Measurements from ENCODE around the gene PRPF8. TPM values are rescaled to one million over a fixed set of nuclear protein-coding genes. Genes with fewer than 3 reads are reported as not detected.

Gene PRPF8
- total RNA-seq, 2 donors from 2014 or later: 298 to 375 TPM

DNA sequence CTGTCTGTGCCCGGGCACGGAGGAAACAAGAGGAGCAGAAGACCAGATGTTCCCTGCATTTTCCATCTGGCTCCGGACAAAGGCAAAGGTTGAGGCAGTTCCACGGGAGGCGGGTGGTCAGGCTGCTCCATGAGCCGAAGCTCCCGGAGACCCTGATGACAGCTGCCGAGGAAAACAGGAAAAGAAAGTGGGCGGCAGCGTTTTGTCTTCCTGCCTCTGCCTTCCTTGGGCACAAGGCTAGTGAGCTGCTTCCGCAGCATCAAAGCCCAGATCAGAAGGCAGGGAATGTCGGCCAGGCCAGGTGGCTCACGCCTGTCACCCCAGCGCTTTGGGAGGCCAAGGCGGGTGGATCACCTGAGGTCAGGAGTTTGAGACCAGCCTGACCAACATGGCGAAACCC lies 72.3 kb downstream of the PRPF8 start:
- H3K27me3 ChIP-seq (ENCODE audit: control insufficient read depth, insufficient read depth, low read length, poor library complexity, severe bottlenecking): no peaks in the 10 kb centered on the region
- Mint-ChIP-seq H3K27me3 (ENCODE audit: insufficient read depth) (peaks cover 4% of the 10 kb centered on the region), H3K36me3 (ENCODE audit: low read depth) (peaks cover 17% of the 10 kb centered on the region), H3K4me1 (no peaks in the 10 kb centered on the region), H3K9me3 (no peaks in the 10 kb centered on the region), H3K27ac (no peak overlapping the region), H3K4me3 (no peak overlapping the region)
- H3K9me3 ChIP-seq (ENCODE audit: control insufficient read depth, low read length): no peaks in the 10 kb centered on the region
- no peak overlapping the region for H3K27ac ChIP-seq (ENCODE audit: low read depth, low read length)
- TF ChIP-seq, protein P1, sequence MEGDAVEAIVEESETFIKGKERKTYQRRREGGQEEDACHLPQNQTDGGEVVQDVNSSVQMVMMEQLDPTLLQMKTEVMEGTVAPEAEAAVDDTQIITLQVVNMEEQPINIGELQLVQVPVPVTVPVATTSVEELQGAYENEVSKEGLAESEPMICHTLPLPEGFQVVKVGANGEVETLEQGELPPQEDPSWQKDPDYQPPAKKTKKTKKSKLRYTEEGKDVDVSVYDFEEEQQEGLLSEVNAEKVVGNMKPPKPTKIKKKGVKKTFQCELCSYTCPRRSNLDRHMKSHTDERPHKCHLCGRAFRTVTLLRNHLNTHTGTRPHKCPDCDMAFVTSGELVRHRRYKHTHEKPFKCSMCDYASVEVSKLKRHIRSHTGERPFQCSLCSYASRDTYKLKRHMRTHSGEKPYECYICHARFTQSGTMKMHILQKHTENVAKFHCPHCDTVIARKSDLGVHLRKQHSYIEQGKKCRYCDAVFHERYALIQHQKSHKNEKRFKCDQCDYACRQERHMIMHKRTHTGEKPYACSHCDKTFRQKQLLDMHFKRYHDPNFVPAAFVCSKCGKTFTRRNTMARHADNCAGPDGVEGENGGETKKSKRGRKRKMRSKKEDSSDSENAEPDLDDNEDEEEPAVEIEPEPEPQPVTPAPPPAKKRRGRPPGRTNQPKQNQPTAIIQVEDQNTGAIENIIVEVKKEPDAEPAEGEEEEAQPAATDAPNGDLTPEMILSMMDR (conservative IDR thresholded peaks at IDR 0.05): no peak
- DNase-seq: no peak
- WGBS, 2 experiments (ENCODE audit: insufficient coverage in 1 of 2, insufficient read length in 1 of 2): 90 to 94% methylated on average over 15 to 16 of the region's 16 CpGs
- H3K4me3 ChIP-seq (ENCODE audit: low read length): no peak overlapping the region
- no peaks in the 10 kb centered on the region for H3K4me1 ChIP-seq (ENCODE audit: control insufficient read depth, insufficient read depth, low read length)
- no peak overlapping the region for H3K9ac ChIP-seq (ENCODE audit: extremely low read depth, low read length, poor library complexity, severe bottlenecking)
- H3K36me3 ChIP-seq (ENCODE audit: control insufficient read depth, insufficient read depth, low read length): no peaks in the 10 kb centered on the region

DNA sequence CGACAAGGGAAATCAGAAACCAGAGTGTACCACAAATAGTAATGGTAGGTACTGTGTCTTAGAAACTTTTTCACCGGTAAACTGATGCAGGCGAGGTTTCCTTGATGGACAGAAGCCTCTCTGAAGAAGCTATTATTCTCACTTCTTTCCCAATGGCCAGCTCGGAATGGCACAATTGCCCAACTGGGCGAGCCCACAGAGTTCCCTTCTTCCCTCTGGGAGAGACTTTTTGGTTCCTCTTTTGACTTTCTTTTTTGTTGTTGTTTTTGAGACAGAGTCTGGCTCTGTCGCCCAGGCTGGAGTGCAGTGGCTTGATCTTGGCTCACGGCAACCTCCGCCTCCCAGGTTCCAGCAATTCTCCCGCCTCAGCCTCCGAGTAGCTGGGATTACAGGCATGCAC lies 73.0 kb downstream of the PRPF8 start:
- peaks cover 17% of the 10 kb centered on the region for H3K36me3 Mint-ChIP-seq (ENCODE audit: low read depth)
- no peak for DNase-seq
- Histone ChIP-seq H3K9me3 (ENCODE audit: control insufficient read depth, low read length) (no peaks in the 10 kb centered on the region), H3K4me3 (ENCODE audit: low read length) (no peak overlapping the region), H3K27me3 (ENCODE audit: control insufficient read depth, insufficient read depth, low read length, poor library complexity, severe bottlenecking) (no peaks in the 10 kb centered on the region), H3K36me3 (ENCODE audit: control insufficient read depth, insufficient read depth, low read length) (no peaks in the 10 kb centered on the region), H3K9ac (ENCODE audit: extremely low read depth, low read length, poor library complexity, severe bottlenecking) (no peak overlapping the region), H3K4me1 (ENCODE audit: control insufficient read depth, insufficient read depth, low read length) (no peaks in the 10 kb centered on the region), H3K27ac (ENCODE audit: low read depth, low read length) (no peak overlapping the region)
- TF ChIP-seq, protein P1 (conservative IDR thresholded peaks at IDR 0.05): no peak
- peaks cover 9% of the 10 kb centered on the region for H3K27me3 Mint-ChIP-seq (ENCODE audit: insufficient read depth)
- 93 to 98% methylated on average over 8 to 10 of the region's 10 CpGs for WGBS, 2 experiments (ENCODE audit: insufficient coverage in 1 of 2, insufficient read length in 1 of 2)
- H3K9me3 Mint-ChIP-seq: no peaks in the 10 kb centered on the region
- H3K4me1 Mint-ChIP-seq: no peaks in the 10 kb centered on the region
- H3K27ac Mint-ChIP-seq: no peak overlapping the region
- no peak overlapping the region for H3K4me3 Mint-ChIP-seq

DNA sequence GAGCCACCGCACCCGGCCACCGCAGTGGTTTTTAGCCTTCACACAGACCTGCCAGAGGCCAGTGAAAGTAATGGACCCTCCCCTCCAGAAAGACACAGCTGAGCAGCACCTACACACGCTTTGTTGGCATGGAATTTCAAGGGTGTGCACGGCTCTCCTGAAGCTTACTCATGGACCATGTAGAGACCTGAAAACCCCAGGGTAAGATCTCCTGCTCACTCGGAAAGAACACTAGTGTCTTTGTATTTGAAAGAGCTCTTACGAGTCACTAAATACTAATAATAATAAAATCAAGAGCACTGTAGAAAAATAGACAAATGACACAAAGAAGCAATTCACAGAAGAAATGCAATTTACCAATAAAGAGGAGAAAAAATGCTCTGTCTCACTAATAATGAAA lies 76.0 kb downstream of the PRPF8 start:
- WGBS, 2 experiments (ENCODE audit: insufficient coverage in 1 of 2, insufficient read length in 1 of 2): 92 to 97% methylated on average over 2 to 6 of the region's 7 CpGs
- no peaks in the 10 kb centered on the region for H3K36me3 ChIP-seq (ENCODE audit: control insufficient read depth, insufficient read depth, low read length)
- TF ChIP-seq, protein P1 (conservative IDR thresholded peaks at IDR 0.05): no peak
- Mint-ChIP-seq H3K27ac (no peak overlapping the region), H3K4me3 (no peak overlapping the region), H3K36me3 (ENCODE audit: low read depth) (peaks cover 9% of the 10 kb centered on the region), H3K27me3 (ENCODE audit: insufficient read depth) (peaks cover 25% of the 10 kb centered on the region), H3K9me3 (no peaks in the 10 kb centered on the region), H3K4me1 (peaks cover 3% of the 10 kb centered on the region)
- no peaks in the 10 kb centered on the region for H3K9me3 ChIP-seq (ENCODE audit: control insufficient read depth, low read length)
- H3K27ac ChIP-seq (ENCODE audit: low read depth, low read length): no peak overlapping the region
- peaks cover 5% of the 10 kb centered on the region for H3K27me3 ChIP-seq (ENCODE audit: control insufficient read depth, insufficient read depth, low read length, poor library complexity, severe bottlenecking)
- H3K4me1 ChIP-seq (ENCODE audit: control insufficient read depth, insufficient read depth, low read length): no peaks in the 10 kb centered on the region
- H3K9ac ChIP-seq (ENCODE audit: extremely low read depth, low read length, poor library complexity, severe bottlenecking): no peak overlapping the region
- no peak overlapping the region for H3K4me3 ChIP-seq (ENCODE audit: low read length)
- DNase-seq: no peak

Measured in endodermal cell (in vitro differentiated cells).